ENCODE measurements around the gene GRIN2A.

DNA sequence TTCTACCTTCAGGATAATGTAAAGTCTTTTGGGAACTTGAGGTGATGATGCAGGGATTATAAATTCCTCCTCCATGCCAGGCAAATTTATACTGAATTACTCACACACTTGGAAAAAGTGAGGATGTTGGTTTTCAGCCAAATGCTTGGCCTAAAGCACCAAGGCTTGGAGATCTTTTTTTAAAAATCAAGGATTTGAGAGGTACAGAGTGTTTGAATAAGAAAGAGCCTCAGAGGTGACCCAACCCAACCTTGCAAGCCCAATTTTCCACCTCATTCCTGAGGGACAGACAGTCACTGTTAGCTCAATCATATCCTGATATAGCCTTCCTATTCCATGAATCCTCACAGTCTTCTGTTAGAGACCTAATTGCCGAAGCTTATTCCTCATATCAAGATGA, 14.0 kb downstream of the GRIN2A start:
- TF ChIP-seq, protein P1, sequence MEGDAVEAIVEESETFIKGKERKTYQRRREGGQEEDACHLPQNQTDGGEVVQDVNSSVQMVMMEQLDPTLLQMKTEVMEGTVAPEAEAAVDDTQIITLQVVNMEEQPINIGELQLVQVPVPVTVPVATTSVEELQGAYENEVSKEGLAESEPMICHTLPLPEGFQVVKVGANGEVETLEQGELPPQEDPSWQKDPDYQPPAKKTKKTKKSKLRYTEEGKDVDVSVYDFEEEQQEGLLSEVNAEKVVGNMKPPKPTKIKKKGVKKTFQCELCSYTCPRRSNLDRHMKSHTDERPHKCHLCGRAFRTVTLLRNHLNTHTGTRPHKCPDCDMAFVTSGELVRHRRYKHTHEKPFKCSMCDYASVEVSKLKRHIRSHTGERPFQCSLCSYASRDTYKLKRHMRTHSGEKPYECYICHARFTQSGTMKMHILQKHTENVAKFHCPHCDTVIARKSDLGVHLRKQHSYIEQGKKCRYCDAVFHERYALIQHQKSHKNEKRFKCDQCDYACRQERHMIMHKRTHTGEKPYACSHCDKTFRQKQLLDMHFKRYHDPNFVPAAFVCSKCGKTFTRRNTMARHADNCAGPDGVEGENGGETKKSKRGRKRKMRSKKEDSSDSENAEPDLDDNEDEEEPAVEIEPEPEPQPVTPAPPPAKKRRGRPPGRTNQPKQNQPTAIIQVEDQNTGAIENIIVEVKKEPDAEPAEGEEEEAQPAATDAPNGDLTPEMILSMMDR (IDR thresholded peaks at IDR 0.05) = no peak
- no peak for TF ChIP-seq POLR2A (IDR thresholded peaks at IDR 0.05; ENCODE audit: low read depth)
